T-helper 2 cell treated with Interferon-gamma antibody and Interleukin-4, amounts not matched to agents 100 ng/mL and 5 ng/mL, for 36 hours (primary cell): Measurements from ENCODE around the gene PITHD1. TPM values are rescaled to one million over a fixed set of nuclear protein-coding genes. Genes with fewer than 3 reads are reported as not detected.
"Not testable (repeated sequence)": the region's sequence is repeated elsewhere in the genome, so short reads cannot be mapped to it uniquely, and the experiment has no call there.

ENCODE experiments used
- intact Hi-C: fragments of 100-400 bp; cut with micrococcal nuclease; formaldehyde crosslinking; loops from one replicate; pipeline ENCODE4 v1.15.1; 2023
- total RNA-seq: library from RNA; stranded (reverse); gene quantifications from 2 replicates; pipeline ENCODE4 v1.2.3, GENCODE V29; 2022

PITHD1 gene
- total RNA-seq, 1 donor from 2014 or later, result 59.3 TPM

GRCh38 chr1:23816361-23816760 lies 38.1 kb downstream of the PITHD1 start:
- intact Hi-C loops, result no loop called here

GRCh38 chr1:23816906-23817305 lies 38.7 kb downstream of the PITHD1 start:
- intact Hi-C loops, result no loop called here

- intact Hi-C loops, result no loop called here
Measured at GRCh38 chr1:23817633-23818032, 39.4 kb downstream of the PITHD1 start.

- intact Hi-C loops, result loop anchor here (2.0 kb wide), 2 partner anchors 15 to 45 kb away; partner anchors contain the start of gene PITHD1
Measured at GRCh38 chr1:23823767-23824166, 45.5 kb downstream of the PITHD1 start.

- intact Hi-C loops, result loop anchor here (1.0 to 5.0 kb wide), 5 partner anchors 14 to 156 kb away; partner anchors contain the start of genes FUCA1, GALE, PITHD1 and SRSF10
Measured at GRCh38 chr1:23824711-23825075, 46.5 kb downstream of the PITHD1 start.

GRCh38 chr1:23825076-23825761 lies 47.0 kb downstream of the PITHD1 start, which contains the start of gene HMGCL:
HMGCL (minus strand) TSS chr1:23825429; CDS start chr1:23825415, 14 bp downstream.
- intact Hi-C loops, result loop anchor here (1.0 to 5.0 kb wide), 5 partner anchors 14 to 155 kb away; partner anchors contain the start of genes FUCA1, GALE, PITHD1 and SRSF10

- intact Hi-C loops, result loop anchor here (1.0 to 5.0 kb wide), 5 partner anchors 13 to 154 kb away; partner anchors contain the start of genes FUCA1, GALE, PITHD1 and SRSF10
Measured at GRCh38 chr1:23825762-23826522, 47.7 kb downstream of the PITHD1 start.

- intact Hi-C loops, result loop anchor here (5.0 kb wide), 1 partner anchor 41 kb away; the partner anchor contains the start of gene FUCA1
Measured at GRCh38 chr1:23826590-23826989, 48.4 kb downstream of the PITHD1 start.

GRCh38 chr1:23827717-23828116 lies 49.5 kb downstream of the PITHD1 start:
- intact Hi-C loops, result loop anchor here (5.0 kb wide), 1 partner anchor 40 kb away; the partner anchor contains the start of gene FUCA1

GRCh38 chr1:23834156-23834555 lies 55.9 kb downstream of the PITHD1 start:
- intact Hi-C loops, result not testable (repeated sequence)

- intact Hi-C loops, result no loop called here
Measured at GRCh38 chr1:23836037-23836436, 57.8 kb downstream of the PITHD1 start.

Other genes with a start within 250 kb of the PITHD1 start
- gene E2F2, start 247.2 kb upstream of the PITHD1 start, total RNA-seq, result 85.6 and 87.7 TPM in 2 replicates
- 19.0 and 19.5 TPM in 2 replicates for gene ID3, start 218.9 kb upstream of the PITHD1 start, total RNA-seq
- 1,228 and 1,231 TPM in 2 replicates for gene RPL11, start 86.6 kb upstream of the PITHD1 start, total RNA-seq
- gene ELOA, start 34.9 kb upstream of the PITHD1 start, total RNA-seq, result 36.4 and 36.6 TPM in 2 replicates
- 85.5 and 86.7 TPM in 2 replicates for gene LYPLA2, start 12.7 kb downstream of the PITHD1 start, total RNA-seq
- 25.3 TPM in 2 replicates for gene GALE, start 22.3 kb downstream of the PITHD1 start, total RNA-seq
- 18.1 and 18.6 TPM in 2 replicates for gene HMGCL, start 47.0 kb downstream of the PITHD1 start, total RNA-seq
- 3.7 and 4.2 TPM in 2 replicates for gene FUCA1, start 89.9 kb downstream of the PITHD1 start, total RNA-seq
- gene CNR2, start 134.9 kb downstream of the PITHD1 start, total RNA-seq, result 0.16 TPM in 2 replicates
- gene PNRC2, start 181.4 kb downstream of the PITHD1 start, total RNA-seq, result 129 and 157 TPM in 2 replicates
- gene SRSF10, start 201.9 kb downstream of the PITHD1 start, total RNA-seq, result 220 and 233 TPM in 2 replicates